H9 (cell line): ENCODE results near the gene FAM210A. TPM values are rescaled to one million over a fixed set of nuclear protein-coding genes. Genes with fewer than 3 reads are reported as not detected.

ENCODE experiments used
- DNase-seq: peaks from one replicate; pipeline ENCODE4 v3.0.0-alpha.2; 2017
- H2AFZ ChIP-seq: one replicate; pipeline ENCODE4 v1.6.1; 2013; ENCODE audit warnings: mild to moderate bottlenecking, low read length, control low read depth, moderate library complexity
- H2AK5ac ChIP-seq: 2 replicates; pipeline ENCODE4 v1.6.1; 2013; ENCODE audit warnings: low read length, control low read depth, mixed read lengths; ENCODE audit not compliant: insufficient read length
- H2BK120ac ChIP-seq: one replicate; pipeline ENCODE4 v1.6.1; 2013; ENCODE audit warnings: low read depth, mild to moderate bottlenecking, low read length, control low read depth, inconsistent platforms; ENCODE audit not compliant: poor library complexity, severe bottlenecking
- H2BK12ac ChIP-seq: 2 replicates; pipeline ENCODE4 v1.6.1; 2013; ENCODE audit warnings: low read length, control low read depth, mixed read lengths, low read depth; ENCODE audit not compliant: insufficient read length
- H2BK15ac ChIP-seq: 2 replicates; pipeline ENCODE4 v1.6.1; 2013; ENCODE audit warnings: low read depth, low read length, control low read depth
- H2BK20ac ChIP-seq: one replicate; pipeline ENCODE4 v1.6.1; 2013; ENCODE audit warnings: low read depth, mild to moderate bottlenecking, low read length, control low read depth, inconsistent platforms; ENCODE audit not compliant: poor library complexity, severe bottlenecking
- H2BK5ac ChIP-seq: 2 replicates; pipeline ENCODE4 v1.6.1; 2013; ENCODE audit warnings: low read length, control low read depth, mixed read lengths; ENCODE audit not compliant: insufficient read length
- H3K14ac ChIP-seq: 2 replicates; pipeline ENCODE4 v1.6.1; 2013; ENCODE audit warnings: low read length, control low read depth; ENCODE audit not compliant: insufficient read depth
- H3K18ac ChIP-seq: 2 replicates; pipeline ENCODE4 v1.6.1; 2013; ENCODE audit warnings: low read depth, mild to moderate bottlenecking, mixed read lengths, low read length, control low read depth; ENCODE audit not compliant: insufficient read length
- H3K23ac ChIP-seq: 2 replicates; pipeline ENCODE4 v1.6.1; 2013; ENCODE audit warnings: low read length, control low read depth, mixed read lengths, low read depth; ENCODE audit not compliant: insufficient read length
- H3K23me2 ChIP-seq: 2 replicates; pipeline ENCODE4 v1.6.1; 2013; ENCODE audit warnings: low read depth, mild to moderate bottlenecking, mixed read lengths, low read length, control low read depth; ENCODE audit not compliant: insufficient read length, poor library complexity, severe bottlenecking
- H3K27ac ChIP-seq: 2 replicates; pipeline ENCODE4 v1.5.1; 2013; ENCODE audit warnings: low read length, control low read depth, mixed read lengths, low read depth; ENCODE audit not compliant: insufficient read length
- H3K27me3 ChIP-seq: 2 replicates; pipeline ENCODE4 v1.6.1; 2013; ENCODE audit warnings: low read length, control low read depth, inconsistent platforms; ENCODE audit not compliant: insufficient read depth
- H3K4ac ChIP-seq: 2 replicates; pipeline ENCODE4 v1.6.1; 2013; ENCODE audit warnings: low read depth, mild to moderate bottlenecking, control low read depth, inconsistent platforms, low read length, moderate library complexity
- H3K4me1 ChIP-seq: 2 replicates; pipeline ENCODE4 v1.6.1; 2013; ENCODE audit warnings: low read length, control low read depth, inconsistent platforms; ENCODE audit not compliant: insufficient read depth
- H3K4me2 ChIP-seq: 2 replicates; pipeline ENCODE4 v1.6.1; 2013; ENCODE audit warnings: low read length, control low read depth, mixed read lengths; ENCODE audit not compliant: insufficient read length, insufficient read depth
- H3K56ac ChIP-seq: 2 replicates; pipeline ENCODE4 v1.6.1; 2013; ENCODE audit warnings: low read depth, mild to moderate bottlenecking, mixed read lengths, low read length, control low read depth; ENCODE audit not compliant: insufficient read length
- H3K79me1 ChIP-seq: 2 replicates; pipeline ENCODE4 v1.6.1; 2013; ENCODE audit warnings: low read depth, mild to moderate bottlenecking, moderate library complexity, low read length, control low read depth, inconsistent platforms; ENCODE audit not compliant: insufficient read depth, poor library complexity, severe bottlenecking
- H3K79me2 ChIP-seq: 2 replicates; pipeline ENCODE4 v1.6.1; 2013; ENCODE audit warnings: low read length, control low read depth, inconsistent platforms; ENCODE audit not compliant: insufficient read depth
- H3K9ac ChIP-seq: 2 replicates; pipeline ENCODE4 v1.6.1; 2013; ENCODE audit warnings: low read length, control low read depth, mixed read lengths; ENCODE audit not compliant: insufficient read length; ENCODE audit errors: extremely low read depth
- H3K9me3 ChIP-seq: one replicate; pipeline ENCODE4 v1.6.1; 2013; ENCODE audit warnings: low read depth, low read length, inconsistent platforms; ENCODE audit not compliant: control insufficient read depth
- H3T11ph ChIP-seq: one replicate; pipeline ENCODE4 v1.6.1; 2013; ENCODE audit warnings: mild to moderate bottlenecking, low read length, control low read depth, inconsistent platforms
- H4K20me1 ChIP-seq: one replicate; pipeline ENCODE4 v1.6.1; 2013; ENCODE audit not compliant: control insufficient read depth, insufficient read length, insufficient read depth
- H4K5ac ChIP-seq: 2 replicates; pipeline ENCODE4 v1.6.1; 2013; ENCODE audit warnings: low read depth, mild to moderate bottlenecking, mixed read lengths, low read length, control low read depth; ENCODE audit not compliant: insufficient read length
- H4K8ac ChIP-seq: replicated peaks from 2 replicates; pipeline ENCODE4 v1.6.1; 2013; ENCODE audit warnings: low read length, control low read depth, mixed read lengths, low read depth; ENCODE audit not compliant: insufficient read length
- H4K91ac ChIP-seq: 2 replicates; pipeline ENCODE4 v1.6.1; 2013; ENCODE audit warnings: low read depth, mild to moderate bottlenecking, moderate library complexity, mixed read lengths, low read length, control low read depth; ENCODE audit not compliant: insufficient read length
- H3K27ac Mint-ChIP-seq, 3 experiments: 2 replicates in 2 of 3; 3 replicates in 1 of 3; pipeline ENCODE4 v1.8.0; 2020 to 2021; ENCODE audit warnings: mixed read lengths in 3 of 3, mild to moderate bottlenecking in 1 of 3, moderate library complexity in 1 of 3
- H3K27me3 Mint-ChIP-seq: 2 replicates; pipeline ENCODE4 v1.8.0; 2021; ENCODE audit warnings: low read depth, mild to moderate bottlenecking, moderate library complexity, mixed read lengths
- H3K36me3 Mint-ChIP-seq, 3 experiments: 2 replicates in 2 of 3; 3 replicates in 1 of 3; pipeline ENCODE4 v1.8.0; 2020 to 2021; ENCODE audit warnings: low read depth in 3 of 3, mixed read lengths in 3 of 3; ENCODE audit not compliant: insufficient read depth in 1 of 3
- H3K4me1 Mint-ChIP-seq, 2 experiments: 2 replicates each; pipeline ENCODE4 v1.8.0; 2020; ENCODE audit warnings: mixed read lengths in 2 of 2
- H3K4me3 Mint-ChIP-seq, 2 experiments: 2 replicates in 1 of 2; 3 replicates in 1 of 2; pipeline ENCODE4 v1.8.0; 2020 to 2021; ENCODE audit warnings: mild to moderate bottlenecking in 2 of 2, mixed read lengths in 2 of 2, moderate library complexity in 1 of 2
- H3K9me3 Mint-ChIP-seq, 2 experiments: 2 replicates in 1 of 2; 3 replicates in 1 of 2; pipeline ENCODE4 v1.8.0; 2020; ENCODE audit warnings: mild to moderate bottlenecking in 2 of 2, mixed read lengths in 2 of 2, moderate library complexity in 1 of 2
- CTCF ChIP-seq: fragments of 200-600 bp; sonication (generic); conservative IDR thresholded peaks from 3 replicates; pipeline ENCODE4 v1.8.0; 2021; ENCODE audit warnings: antibody characterized with exemption, mild to moderate bottlenecking
- WGBS: extraction: QIAGEN DNeasy Blood & Tissue Kit; methylation state at CpG from one replicate; pipeline ENCODE4 v1.1.7; 2013; ENCODE audit warnings: missing lambda C conversion rate, low lambda C conversion rate, mixed read lengths; ENCODE audit not compliant: insufficient read length; ENCODE audit errors: extremely low coverage; 5-methylcytosine and 5-hydroxymethylcytosine counted together
- total RNA-seq: library from RNA; stranded (reverse); gene quantifications from 2 replicates; pipeline ENCODE4 v1.2.1, GENCODE V29; 2021

The FAM210A gene
- total RNA-seq, 1 experiment from 2014 or later: 22.5 TPM

GRCh38 chr18:13614641-13615288 is 111.6 kb downstream of the FAM210A start:
- Histone ChIP-seq H2BK20ac (no peak overlapping the region), H3K4ac (no peak overlapping the region), H3K18ac (no peak overlapping the region), H2BK5ac (no peak overlapping the region), H3K27ac (no peak overlapping the region), H3K27me3 (no peaks in the 10 kb centered on the region; the same call in 1 of the 2 replicates), H2BK15ac (no peak overlapping the region), H3K56ac (no peak overlapping the region), H3K79me1 (no peaks in the 10 kb centered on the region), H4K20me1 (no peaks in the 10 kb centered on the region), H4K5ac (no peak overlapping the region), H4K8ac (no peak overlapping the region), H2BK12ac (no peak overlapping the region), H3K23me2 (no peaks in the 10 kb centered on the region), H3K14ac (no peak overlapping the region), H3K9me3 (no peaks in the 10 kb centered on the region), H3T11ph (no peak overlapping the region), H2AFZ (no peak overlapping the region), H3K79me2 (no peaks in the 10 kb centered on the region), H2BK120ac (no peak overlapping the region), H3K9ac (no peak overlapping the region), H3K23ac (no peak overlapping the region), H2AK5ac (no peak overlapping the region), H3K4me2 (no peak overlapping the region), H3K4me1 (no peaks in the 10 kb centered on the region), H4K91ac (no peak overlapping the region)
- H3K27me3 Mint-ChIP-seq: peaks cover 16% of the 10 kb centered on the region
- no peak for DNase-seq
- no peaks in the 10 kb centered on the region for H3K36me3 Mint-ChIP-seq
- H3K4me1 Mint-ChIP-seq: peaks cover 17 to 22% of the 10 kb centered on the region in 2 experiments
- no peak overlapping the region for H3K27ac Mint-ChIP-seq
- WGBS: no CpG with 5 or more reads among the region's 16 CpGs
- H3K4me3 Mint-ChIP-seq: no peak overlapping the region
- no peak for TF ChIP-seq CTCF
- no peaks in the 10 kb centered on the region for H3K9me3 Mint-ChIP-seq
